ENCODE results near the gene ZSWIM9. TPM values are rescaled to one million over a fixed set of nuclear protein-coding genes. Genes with fewer than 3 reads are reported as not detected.

Gene ZSWIM9
- total and polyA plus RNA-seq, 10 donors = 1.3 to 9.3 (median 3.6) TPM

- H3K9me3 ChIP-seq = no peaks in the 10 kb centered on the region
- peaks cover 0 to 9% (median 0%) of the 10 kb centered on the region in 7 donors for H3K27me3 ChIP-seq (replicated peaks in 1 of 7)
- no peak for DNase-seq
- H3K27ac ChIP-seq = no peak overlapping the region
- TF ChIP-seq POLR2A (IDR thresholded peaks at IDR 0.05) (no peak), POLR2AphosphoS5 (IDR thresholded peaks at IDR 0.05) (no peak)
- TF ChIP-seq, protein P1, sequence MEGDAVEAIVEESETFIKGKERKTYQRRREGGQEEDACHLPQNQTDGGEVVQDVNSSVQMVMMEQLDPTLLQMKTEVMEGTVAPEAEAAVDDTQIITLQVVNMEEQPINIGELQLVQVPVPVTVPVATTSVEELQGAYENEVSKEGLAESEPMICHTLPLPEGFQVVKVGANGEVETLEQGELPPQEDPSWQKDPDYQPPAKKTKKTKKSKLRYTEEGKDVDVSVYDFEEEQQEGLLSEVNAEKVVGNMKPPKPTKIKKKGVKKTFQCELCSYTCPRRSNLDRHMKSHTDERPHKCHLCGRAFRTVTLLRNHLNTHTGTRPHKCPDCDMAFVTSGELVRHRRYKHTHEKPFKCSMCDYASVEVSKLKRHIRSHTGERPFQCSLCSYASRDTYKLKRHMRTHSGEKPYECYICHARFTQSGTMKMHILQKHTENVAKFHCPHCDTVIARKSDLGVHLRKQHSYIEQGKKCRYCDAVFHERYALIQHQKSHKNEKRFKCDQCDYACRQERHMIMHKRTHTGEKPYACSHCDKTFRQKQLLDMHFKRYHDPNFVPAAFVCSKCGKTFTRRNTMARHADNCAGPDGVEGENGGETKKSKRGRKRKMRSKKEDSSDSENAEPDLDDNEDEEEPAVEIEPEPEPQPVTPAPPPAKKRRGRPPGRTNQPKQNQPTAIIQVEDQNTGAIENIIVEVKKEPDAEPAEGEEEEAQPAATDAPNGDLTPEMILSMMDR (IDR thresholded peaks at IDR 0.05 in 8 of 11, conservative IDR thresholded peaks at IDR 0.05 in 3 of 11) = no peak
- peaks cover 0 to 40% (median 3%) of the 10 kb centered on the region in 6 donors for H3K36me3 ChIP-seq
- peaks cover 0 to 11% (median 1%) of the 10 kb centered on the region in 6 donors for H3K4me1 ChIP-seq
- 86 to 97% (median 92%) methylated on average over 3 of the region's 3 CpGs for WGBS, 5 donors
- H3K4me3 ChIP-seq = no peak overlapping the region
- intact Hi-C loops (cut with DNase I; ENCODE audit: low total_unique reads) = no loop called here
These were observed 20.4 kb downstream of the ZSWIM9 start for GRCh38 chr19:48190885-48191284.

- no peak for DNase-seq
- intact Hi-C loops (cut with DNase I; ENCODE audit: low total_unique reads) = no loop called here
- H3K4me1 ChIP-seq = peaks cover 0 to 17% (median 0%) of the 10 kb centered on the region in 6 donors
- H3K9me3 ChIP-seq = no peaks in the 10 kb centered on the region
- peaks cover 0 to 9% (median 0%) of the 10 kb centered on the region in 7 donors for H3K27me3 ChIP-seq (replicated peaks in 1 of 7)
- H3K4me3 ChIP-seq = no peak overlapping the region
- TF ChIP-seq, protein P1 (IDR thresholded peaks at IDR 0.05 in 8 of 11, conservative IDR thresholded peaks at IDR 0.05 in 3 of 11) = no peak
- TF ChIP-seq POLR2A (IDR thresholded peaks at IDR 0.05) (no peak), POLR2AphosphoS5 (IDR thresholded peaks at IDR 0.05) (no peak)
- H3K27ac ChIP-seq = no peak overlapping the region
- 83 to 92% (median 89%) methylated on average over 7 of the region's 7 CpGs for WGBS, 5 donors
- peaks cover 0 to 30% (median 3%) of the 10 kb centered on the region in 6 donors for H3K36me3 ChIP-seq
These were observed 22.3 kb downstream of the ZSWIM9 start for GRCh38 chr19:48192750-48193149.

DNA sequence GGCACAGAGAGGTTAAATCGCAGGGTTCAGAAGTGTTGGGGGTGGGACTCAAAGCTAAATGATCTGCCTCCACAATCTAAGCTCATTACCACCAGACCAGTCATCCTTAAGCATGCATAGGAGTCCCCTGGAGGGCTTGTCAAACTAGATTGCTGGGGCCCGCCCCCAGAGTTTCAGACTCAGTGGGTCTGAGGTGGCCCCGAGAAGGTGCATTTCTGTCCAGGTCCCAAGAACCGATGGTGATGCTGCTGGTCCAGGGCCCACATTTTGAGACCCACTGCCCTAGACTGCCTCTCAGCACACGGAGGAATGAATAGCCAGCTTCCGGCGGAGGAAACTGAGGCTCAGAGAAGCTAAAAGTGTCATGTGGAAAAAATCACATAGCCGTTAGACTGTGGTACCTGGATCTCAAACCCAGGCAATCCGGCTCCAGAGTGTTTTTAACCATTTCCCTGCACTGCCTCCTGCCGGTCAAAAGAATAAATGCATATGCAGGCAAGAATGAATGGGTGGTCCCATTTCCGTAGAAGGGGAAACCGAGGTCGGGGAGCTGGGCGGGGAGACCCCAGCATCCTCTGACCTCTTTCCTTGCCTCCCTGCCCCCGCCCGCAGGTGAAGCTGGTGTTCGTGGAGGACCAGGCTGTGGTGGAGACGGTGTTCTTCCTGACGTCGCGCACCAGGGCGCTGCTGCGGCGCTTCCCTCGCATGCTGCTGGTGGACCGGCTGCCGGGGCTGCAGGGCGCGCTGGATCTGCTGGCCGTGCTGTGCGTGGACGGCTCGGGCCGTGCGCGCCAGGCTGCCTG lies 23.8 kb downstream of the ZSWIM9 start:
- WGBS, 5 donors = 57 to 79% (median 71%) methylated on average over 17 to 36 of the region's 36 CpGs
- Histone ChIP-seq H3K36me3 (peaks cover 0 to 19% (median 3%) of the 10 kb centered on the region in 6 donors), H3K4me1 (peaks cover 0 to 17% (median 0%) of the 10 kb centered on the region in 6 donors), H3K4me3 (no peak overlapping the region), H3K27ac (no peak overlapping the region), H3K9me3 (no peaks in the 10 kb centered on the region), H3K27me3 (replicated peaks in 1 of 7) (peaks cover 0 to 9% (median 0%) of the 10 kb centered on the region in 7 donors)
- intact Hi-C loops (cut with DNase I; ENCODE audit: low total_unique reads) = no loop called here
- no peak for DNase-seq
- TF ChIP-seq, protein P1 (IDR thresholded peaks at IDR 0.05 in 8 of 11, conservative IDR thresholded peaks at IDR 0.05 in 3 of 11) = peak; percentile 34 to 72 (median 55)
- TF ChIP-seq POLR2A (IDR thresholded peaks at IDR 0.05) (no peak), POLR2AphosphoS5 (IDR thresholded peaks at IDR 0.05) (no peak)
